ENCODE results near the gene CKAP2L.

DNA sequence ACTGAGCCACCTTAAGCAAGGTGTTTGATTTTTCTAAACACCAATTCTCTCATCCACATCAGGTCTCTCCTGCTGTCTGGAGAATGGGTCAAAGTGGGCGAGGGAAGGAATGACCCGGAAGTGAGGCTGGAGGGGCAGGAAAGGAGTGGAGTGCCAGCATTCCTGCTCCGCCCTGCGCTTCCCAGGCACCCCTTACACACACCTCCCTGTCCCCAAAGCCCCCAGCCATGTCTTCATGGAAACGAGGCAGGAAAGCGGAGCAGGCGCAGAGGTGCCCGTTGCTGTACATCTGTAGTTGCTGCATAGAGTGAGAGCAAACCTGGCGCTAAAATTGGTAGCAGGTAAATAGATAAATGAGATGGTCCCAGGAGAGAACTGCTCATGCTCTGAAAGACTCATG, 70.8 kb downstream of the CKAP2L start:
- no peak for TF ChIP-seq POLR2AphosphoS5 (IDR thresholded peaks at IDR 0.05)
- TF ChIP-seq, protein P1, sequence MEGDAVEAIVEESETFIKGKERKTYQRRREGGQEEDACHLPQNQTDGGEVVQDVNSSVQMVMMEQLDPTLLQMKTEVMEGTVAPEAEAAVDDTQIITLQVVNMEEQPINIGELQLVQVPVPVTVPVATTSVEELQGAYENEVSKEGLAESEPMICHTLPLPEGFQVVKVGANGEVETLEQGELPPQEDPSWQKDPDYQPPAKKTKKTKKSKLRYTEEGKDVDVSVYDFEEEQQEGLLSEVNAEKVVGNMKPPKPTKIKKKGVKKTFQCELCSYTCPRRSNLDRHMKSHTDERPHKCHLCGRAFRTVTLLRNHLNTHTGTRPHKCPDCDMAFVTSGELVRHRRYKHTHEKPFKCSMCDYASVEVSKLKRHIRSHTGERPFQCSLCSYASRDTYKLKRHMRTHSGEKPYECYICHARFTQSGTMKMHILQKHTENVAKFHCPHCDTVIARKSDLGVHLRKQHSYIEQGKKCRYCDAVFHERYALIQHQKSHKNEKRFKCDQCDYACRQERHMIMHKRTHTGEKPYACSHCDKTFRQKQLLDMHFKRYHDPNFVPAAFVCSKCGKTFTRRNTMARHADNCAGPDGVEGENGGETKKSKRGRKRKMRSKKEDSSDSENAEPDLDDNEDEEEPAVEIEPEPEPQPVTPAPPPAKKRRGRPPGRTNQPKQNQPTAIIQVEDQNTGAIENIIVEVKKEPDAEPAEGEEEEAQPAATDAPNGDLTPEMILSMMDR (IDR thresholded peaks at IDR 0.05; ENCODE audit: poor library complexity, severe bottlenecking): no peak
- no peak for TF ChIP-seq EP300 (conservative IDR thresholded peaks at IDR 0.05; ENCODE audit: poor library complexity, severe bottlenecking)
- no peak for TF ChIP-seq EZH2 (IDR thresholded peaks at IDR 0.05; ENCODE audit: borderline replicate concordance, insufficient read depth, low read length, poor library complexity, severe bottlenecking)
- TF ChIP-seq RAD21 (conservative IDR thresholded peaks at IDR 0.05): no peak
